GM18505 (cell line): ENCODE results near the gene TERB2.
"Not testable (repeated sequence)": the region's sequence is repeated elsewhere in the genome, so short reads cannot be mapped to it uniquely, and the experiment has no call there.

ENCODE experiments used
- ATAC-seq: cut with Tn5 transposase; IDR thresholded peaks from one replicate; pipeline ENCODE4 v1.9.1; 2021; ENCODE audit not compliant: unreplicated experiment
- POLR2A ChIP-seq: IDR thresholded peaks from 4 replicates; pipeline ENCODE4 v1.6.1; 2011; ENCODE audit warnings: borderline replicate concordance; ENCODE audit not compliant: insufficient read depth, insufficient read length; ENCODE audit errors: extremely low read depth

TERB2 gene

DNA sequence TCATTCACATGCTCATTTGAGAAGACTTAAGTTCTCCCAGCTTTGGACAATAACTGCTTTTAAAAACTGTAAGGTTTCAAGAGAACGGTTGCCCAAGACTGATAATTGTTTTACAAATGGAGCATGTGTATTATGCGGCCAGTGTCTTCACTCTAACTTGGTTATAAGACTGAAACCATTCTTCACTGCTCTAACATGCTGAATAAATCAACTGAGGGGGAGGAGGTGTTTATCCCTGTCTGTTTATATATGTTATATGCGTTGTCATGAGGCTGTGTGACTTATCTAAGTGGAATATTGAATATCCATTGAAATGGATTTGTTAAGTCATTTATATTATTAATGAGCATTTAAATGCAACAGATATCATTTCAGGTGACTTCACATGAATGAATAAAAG is 41.1 kb downstream of the TERB2 start:
- not testable (repeated sequence) for ATAC-seq

DNA sequence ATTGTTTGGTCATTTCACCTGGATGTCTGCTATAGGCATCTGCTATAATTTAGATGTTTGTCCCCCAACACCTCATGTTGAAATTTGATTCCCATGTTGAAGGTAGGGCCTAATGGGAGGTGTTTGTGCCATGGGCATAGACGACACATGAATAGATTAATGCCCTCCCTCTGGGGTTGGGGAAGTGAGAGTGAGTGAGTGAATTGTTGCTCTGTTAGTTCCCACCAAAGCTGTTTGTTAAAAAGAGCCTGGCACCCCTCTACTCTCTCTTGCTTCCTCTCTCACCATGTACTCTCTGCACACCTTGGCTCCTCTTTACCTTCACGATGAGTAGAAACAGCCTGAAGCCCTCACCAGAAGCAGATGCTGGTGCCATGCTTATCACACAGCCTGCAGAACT is 42.6 kb downstream of the TERB2 start:
- no peak for ATAC-seq
- TF ChIP-seq POLR2A: no peak

DNA sequence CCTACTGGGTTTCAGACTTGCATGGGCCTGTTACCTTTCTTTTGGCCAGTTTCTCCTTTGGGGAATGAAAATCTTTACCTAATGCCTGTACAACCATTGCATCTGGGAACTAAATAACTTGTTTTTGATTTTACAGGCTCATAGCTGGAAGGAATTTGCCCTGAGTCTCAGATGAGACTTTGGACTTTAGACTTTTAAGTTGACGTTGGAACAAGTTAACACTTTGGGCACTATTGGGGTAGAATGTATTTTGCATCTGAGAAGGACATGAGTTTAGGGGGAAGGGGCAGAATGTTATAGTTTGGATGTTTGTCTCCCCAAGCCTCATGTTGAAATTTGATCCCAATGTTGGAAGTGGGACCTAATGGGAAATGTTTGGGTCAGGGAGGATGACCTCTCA is 44.7 kb downstream of the TERB2 start:
- ATAC-seq: not testable (repeated sequence)

DNA sequence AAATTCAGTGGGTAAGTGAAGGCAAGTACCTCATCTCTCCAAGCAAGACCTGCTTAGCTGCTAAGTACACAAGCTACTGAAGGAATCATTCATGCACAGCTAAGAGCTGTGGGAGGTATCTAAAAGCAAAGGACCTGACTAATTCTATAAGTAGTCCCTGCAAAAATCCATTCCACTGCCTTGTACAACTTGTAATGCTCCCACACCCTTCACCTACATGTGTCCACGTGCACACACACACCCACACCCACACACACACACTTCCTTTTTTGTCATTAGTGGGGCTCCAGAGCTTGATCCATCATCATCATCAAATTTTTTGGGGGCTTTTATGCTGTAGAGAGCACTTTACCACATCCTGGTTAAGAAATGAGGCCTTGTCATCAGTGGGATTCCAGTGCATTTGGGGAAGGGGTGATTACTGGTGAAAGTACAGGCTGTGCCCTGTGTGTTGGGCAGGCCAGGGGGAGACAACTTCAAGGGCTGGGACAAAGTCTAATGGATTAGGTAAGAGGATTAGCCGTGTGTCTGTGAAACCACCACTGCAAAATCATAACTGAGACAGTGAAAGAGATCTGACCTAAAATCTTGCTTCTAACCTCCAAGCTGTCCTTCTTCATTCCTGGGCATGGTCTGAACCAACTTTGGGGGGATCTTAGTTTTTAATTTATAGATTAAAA is 47.4 kb downstream of the TERB2 start:
- ATAC-seq: not testable (repeated sequence)

DNA sequence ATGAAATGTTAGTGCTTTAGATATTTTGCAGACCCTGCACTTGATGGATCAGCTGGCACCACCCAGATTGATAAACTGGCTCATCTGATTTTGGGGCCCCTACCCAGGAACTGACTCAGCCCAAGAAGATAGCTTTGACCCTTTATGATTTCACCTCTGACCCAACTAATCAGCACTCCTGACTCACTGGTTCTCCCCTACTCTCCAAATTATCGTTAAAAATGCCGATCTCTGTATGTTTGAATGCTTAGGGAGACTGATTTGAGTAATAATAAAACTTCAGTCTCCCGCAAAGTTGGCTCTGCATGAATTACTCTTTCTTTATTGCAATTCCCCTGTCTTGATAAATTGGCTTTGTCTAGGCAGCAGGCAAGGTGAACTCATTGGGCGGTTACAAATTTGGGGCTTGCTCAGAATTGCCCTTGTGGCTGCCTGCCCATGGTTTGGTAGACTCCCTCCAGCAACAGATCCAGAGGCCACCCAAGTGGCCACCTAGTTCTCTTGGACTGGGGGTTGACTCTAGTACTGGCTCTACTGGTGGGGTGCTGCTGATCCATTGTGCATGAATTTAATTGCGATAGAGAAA is 48.2 kb downstream of the TERB2 start:
- ATAC-seq: not testable (repeated sequence)

DNA sequence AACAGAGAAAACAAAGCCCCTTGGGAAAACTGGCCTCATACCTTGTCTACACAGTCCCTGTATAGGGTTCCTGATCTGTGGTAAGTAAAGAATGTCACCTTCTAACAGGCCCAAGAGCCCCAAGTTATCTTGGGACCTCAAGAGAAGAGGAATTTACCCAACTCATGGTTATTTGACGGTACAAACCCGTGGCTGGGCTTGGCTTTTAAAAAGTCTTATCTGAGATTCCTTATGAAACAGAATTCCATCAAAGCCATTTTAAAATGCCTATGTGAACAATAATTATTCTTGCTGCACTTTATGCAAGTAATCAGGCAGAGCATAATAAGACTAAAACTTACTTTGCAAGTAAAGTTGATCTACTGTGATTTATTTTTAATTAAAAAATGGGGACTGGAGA is 52.6 kb downstream of the TERB2 start:
- no peak for ATAC-seq

DNA sequence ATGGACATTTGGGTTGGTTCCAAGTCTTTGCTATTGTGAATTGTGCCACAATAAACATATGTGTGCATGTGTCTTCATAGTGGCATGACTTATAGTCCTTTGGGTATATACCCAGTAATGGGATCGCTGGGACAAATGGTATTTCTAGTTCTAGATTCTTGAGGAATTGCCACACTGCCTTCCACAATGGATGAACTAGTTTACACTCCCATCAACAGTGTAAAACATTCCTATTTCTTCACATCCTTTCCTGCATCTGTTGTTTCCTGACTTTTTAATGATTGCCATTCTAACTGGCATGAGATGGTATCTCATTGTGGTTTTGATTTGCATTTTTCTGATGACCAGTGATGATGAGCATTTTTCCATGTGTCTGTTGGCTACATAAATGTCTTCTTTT is 58.6 kb downstream of the TERB2 start:
- not testable (repeated sequence) for ATAC-seq

More for the DNA sequence above, 52.6 kb downstream of the TERB2 start:
- TF ChIP-seq POLR2A: no peak

DNA sequence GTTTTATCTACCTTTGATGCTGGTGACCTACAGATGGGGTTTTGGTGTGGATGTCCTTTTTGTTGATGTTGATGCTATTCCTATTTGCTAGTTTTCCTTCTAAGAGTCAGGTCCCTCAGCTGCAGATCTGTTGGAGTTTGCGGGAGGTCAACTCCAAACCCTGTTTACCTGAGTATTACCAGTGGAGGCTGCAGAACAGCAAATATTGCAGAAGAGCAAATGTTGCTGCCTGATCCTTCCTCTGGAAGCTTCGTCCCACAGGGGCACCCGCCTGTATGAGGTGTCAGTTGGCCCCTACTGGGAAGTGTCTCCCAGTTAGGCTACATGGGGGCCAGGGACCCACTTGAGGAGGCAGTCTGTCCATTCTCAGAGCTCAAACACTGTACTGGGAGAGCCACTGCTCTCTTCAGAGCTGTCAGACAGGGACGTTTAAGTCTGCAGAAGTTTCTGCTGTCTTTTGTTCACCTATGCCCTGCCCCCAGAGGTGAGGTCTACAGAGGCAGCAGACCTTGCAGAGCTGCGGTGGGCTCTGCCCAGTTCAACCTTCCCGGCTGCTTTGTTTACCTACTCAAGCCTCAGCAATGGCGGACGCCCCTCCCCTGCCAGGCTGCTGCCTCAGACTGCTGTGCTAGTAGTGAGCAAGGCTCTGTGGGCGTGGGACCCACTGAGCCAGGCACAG is 63.9 kb downstream of the TERB2 start:
- ATAC-seq: not testable (repeated sequence)

DNA sequence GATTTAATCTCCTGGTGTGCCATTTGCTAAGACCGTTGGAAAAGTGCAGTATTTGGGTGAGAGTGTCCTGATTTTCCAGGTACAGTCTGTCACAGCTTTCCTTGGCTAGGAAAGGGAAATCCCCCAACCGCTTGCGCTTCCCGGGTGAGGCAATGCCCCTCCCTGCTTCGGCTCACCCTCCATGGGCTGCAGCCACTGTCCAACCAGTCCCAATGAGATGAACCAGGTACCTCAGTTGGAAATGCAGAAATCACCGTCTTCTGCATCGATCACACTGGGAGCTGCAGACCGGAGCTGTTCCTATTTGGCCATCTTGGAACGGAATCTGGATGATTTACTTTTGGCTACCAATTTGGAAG is 64.4 kb downstream of the TERB2 start:
- not testable (repeated sequence) for ATAC-seq

DNA sequence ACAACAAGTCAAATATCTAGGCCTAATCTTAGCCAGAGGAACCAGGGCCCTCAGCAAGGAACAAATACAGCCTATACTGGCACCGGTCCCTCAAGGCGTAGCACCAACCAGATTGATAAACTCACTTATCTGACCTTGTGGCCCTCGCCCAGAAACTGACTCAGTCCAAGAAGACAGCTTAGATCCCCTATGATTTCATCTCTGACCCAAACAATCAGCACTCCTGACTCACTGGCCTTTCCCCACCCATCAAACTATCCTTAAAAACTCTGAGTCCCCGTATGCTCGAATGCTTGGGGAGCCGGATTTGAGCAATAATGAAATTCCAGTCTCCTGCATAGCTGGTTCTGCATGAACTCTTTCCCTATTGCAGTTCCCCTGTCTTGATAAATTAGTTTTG is 64.9 kb downstream of the TERB2 start:
- no peak for ATAC-seq
- TF ChIP-seq POLR2A: no peak

DNA sequence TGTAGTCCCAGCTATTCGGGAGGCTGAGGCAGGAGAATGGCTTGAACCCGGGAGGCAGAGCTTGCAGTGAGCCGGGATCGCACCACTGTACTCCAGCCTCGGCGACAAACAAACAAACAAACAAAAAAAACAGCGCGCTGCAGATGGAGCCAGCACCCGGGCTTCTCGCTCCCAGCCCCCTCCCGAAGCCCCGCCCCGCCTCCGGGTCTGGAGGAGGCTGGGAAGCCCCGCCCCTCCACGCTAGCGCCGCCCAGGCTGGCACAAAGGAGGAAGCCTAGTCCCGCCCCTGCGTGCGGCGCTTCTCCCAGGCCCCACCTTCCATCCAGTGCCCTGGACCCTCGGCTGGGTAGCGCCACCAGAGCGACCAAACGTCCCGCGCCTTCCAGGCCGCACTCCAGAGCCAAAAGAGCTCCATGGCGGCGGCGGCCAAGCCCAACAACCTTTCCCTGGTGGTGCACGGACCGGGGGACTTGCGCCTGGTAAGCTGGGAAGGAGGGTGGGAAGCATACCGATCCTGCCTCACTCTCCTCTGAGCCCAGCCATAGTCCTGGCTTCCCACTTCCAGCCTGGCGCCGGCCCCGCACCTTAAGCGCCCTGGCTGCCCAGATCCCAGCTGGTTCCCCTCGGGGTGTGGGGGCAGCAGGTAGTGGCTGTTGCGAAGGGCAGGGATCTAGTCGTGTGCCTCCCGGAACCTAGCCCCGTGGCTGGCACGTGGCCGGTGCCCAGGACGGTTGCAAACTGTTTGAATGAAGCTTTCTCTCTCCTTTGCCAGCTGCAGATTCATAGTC is 66.6 kb downstream of the TERB2 start, which contains the start of gene SORD:
Gene SORD, plus strand, starts transcription at position 325 of the 788 bp plus-strand sequence. Its CDS starts 89 bp downstream, at position 414.
- TF ChIP-seq POLR2A: peak; percentile 57
- ATAC-seq: peak; percentile 93

DNA sequence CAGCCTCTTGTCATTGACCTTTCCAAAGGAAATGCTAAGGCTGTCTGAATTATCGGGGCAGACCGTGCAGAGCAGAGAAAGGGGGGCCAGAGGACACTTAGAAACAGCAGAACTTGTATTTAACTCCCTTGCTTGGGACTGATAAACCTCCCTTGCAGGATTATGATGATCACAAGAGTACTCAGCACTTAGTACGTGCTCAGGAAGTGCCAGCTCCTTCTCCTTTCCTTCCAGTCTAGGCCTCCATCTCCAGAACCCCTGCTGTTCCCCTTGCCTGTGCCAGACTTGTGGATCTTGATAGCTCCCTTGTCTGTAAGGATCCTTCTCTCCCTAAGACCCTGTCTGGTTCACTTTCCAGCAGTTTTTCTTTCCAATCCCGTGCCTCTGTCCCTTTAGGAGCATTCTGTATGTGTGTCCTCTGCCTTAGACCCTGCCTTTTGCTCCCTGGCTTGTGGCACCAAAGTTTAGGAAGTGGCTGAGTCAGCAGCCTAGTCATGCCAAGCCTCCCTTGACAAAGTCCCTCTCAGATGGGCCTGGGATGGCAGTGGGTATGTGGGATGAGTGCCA is 67.3 kb downstream of the TERB2 start:
- no peak for TF ChIP-seq POLR2A
- no peak for ATAC-seq

DNA sequence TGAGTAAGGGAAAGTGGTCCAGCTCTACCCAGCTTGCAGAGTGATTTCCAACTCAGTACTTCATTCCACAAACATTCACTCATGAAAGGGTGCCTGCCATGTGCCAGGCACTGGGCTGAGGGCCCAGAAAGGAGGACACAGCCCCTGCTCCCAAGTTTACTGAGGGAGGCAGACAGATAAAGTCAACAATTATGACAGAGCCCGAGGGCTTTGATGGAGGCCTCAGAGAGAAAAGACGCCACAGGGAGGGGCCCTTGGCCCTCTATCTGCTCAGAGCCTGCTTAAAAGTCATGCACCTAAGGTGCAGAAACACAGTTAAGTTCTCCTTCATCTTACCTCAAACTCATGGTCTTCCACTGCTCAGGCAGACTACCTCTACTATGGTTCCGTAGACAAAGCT is 68.2 kb downstream of the TERB2 start:
- not testable (repeated sequence) for ATAC-seq

DNA sequence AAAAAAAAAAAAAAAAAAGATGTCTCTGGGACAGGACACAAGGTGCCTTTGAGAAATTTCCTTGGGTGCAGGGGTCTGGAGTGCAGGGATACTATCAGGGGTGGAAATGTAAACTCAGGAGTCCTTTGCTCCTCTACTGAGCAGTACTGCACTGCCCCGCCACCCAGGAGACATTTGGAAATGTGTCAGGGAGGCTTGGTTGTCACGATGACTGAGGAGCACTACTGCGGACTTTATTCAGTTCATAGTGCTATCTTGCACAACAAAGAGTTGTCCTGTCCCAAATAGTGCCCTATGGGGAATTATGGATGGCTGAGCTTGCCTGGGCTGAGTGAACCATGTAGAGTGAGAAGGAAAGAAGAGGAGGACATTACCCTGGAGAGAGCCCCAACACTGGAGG is 69.1 kb downstream of the TERB2 start:
- ATAC-seq: not testable (repeated sequence)

DNA sequence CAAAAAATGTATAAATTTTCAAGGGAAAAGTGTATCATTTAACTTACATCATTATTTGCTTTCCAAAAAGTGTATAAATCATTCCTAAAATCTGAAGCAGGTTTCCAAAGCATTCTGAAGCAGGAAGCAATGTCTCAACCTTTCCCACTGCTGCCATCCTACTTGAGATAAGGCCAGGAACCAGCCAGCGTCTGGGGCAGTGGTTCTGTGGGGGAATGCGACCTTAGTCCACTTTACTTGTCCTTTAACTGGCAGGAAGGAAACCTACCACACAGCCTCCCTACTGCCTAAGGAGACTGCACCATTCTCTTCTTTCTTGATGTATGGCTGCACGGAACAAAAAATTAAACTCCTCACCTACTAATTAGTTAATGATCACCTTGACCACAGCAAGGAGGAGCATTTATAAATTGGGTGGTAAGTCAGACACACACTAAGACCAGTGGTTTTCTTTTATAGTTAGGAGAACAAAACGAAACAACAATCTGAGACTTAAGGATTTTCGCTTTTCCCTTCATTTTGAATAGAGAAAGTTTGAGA is 70.2 kb downstream of the TERB2 start:
- no peak for TF ChIP-seq POLR2A
- ATAC-seq: no peak
